GM06990 (cell line): ENCODE results near the gene PRKCH.

ENCODE experiments used
- DNase-seq: peaks from one replicate; pipeline ENCODE4 v3.0.0-alpha.2; 2011; ENCODE audit not compliant: insufficient read length; ENCODE audit errors: extremely low read depth
- H3K27me3 ChIP-seq: replicated peaks from 2 replicates; pipeline ENCODE4 v1.6.0; 2011; ENCODE audit warnings: low read length; ENCODE audit not compliant: control insufficient read depth, insufficient read depth
- H3K36me3 ChIP-seq: 2 replicates; pipeline ENCODE4 v1.5.1; 2011; ENCODE audit warnings: low read length; ENCODE audit not compliant: control insufficient read depth, insufficient read depth
- H3K4me3 ChIP-seq: replicated peaks from 2 replicates; pipeline ENCODE4 v1.5.1; 2011; ENCODE audit warnings: low read depth, mild to moderate bottlenecking, control low read depth, low read length
- TF ChIP-seq, protein P1 (sequence below): IDR thresholded peaks from 2 replicates; pipeline ENCODE4 v1.5.1; 2011; ENCODE audit warnings: low read length, control low read depth, mild to moderate bottlenecking, inconsistent platforms; ENCODE audit not compliant: insufficient read depth, poor library complexity, severe bottlenecking

Gene PRKCH

DNA sequence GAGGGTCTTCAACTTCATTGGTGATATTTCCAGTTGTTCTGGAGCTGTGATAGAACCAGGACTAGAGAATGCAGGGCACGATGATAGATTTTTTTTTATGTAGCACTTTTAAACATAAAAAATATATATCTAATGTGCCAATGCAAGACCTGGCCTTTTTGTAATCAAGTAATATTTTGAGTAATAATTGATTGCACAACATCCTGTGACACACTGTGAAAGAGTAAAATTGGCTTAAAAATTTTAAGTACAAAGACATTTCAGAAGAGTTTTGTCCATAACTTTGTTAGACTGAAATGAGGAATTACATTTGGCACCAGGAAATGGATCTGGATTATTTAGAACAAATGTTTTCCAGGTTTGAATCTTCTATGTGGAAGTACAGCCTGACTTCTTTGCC, 22.1 kb downstream of the PRKCH start:
- Histone ChIP-seq H3K36me3 (no peaks in the 10 kb centered on the region), H3K27me3 (no peaks in the 10 kb centered on the region; the same call in 1 of the 2 replicates), H3K4me3 (no peak overlapping the region)
- TF ChIP-seq, protein P1, sequence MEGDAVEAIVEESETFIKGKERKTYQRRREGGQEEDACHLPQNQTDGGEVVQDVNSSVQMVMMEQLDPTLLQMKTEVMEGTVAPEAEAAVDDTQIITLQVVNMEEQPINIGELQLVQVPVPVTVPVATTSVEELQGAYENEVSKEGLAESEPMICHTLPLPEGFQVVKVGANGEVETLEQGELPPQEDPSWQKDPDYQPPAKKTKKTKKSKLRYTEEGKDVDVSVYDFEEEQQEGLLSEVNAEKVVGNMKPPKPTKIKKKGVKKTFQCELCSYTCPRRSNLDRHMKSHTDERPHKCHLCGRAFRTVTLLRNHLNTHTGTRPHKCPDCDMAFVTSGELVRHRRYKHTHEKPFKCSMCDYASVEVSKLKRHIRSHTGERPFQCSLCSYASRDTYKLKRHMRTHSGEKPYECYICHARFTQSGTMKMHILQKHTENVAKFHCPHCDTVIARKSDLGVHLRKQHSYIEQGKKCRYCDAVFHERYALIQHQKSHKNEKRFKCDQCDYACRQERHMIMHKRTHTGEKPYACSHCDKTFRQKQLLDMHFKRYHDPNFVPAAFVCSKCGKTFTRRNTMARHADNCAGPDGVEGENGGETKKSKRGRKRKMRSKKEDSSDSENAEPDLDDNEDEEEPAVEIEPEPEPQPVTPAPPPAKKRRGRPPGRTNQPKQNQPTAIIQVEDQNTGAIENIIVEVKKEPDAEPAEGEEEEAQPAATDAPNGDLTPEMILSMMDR, result no peak
- DNase-seq, result no peak

DNA sequence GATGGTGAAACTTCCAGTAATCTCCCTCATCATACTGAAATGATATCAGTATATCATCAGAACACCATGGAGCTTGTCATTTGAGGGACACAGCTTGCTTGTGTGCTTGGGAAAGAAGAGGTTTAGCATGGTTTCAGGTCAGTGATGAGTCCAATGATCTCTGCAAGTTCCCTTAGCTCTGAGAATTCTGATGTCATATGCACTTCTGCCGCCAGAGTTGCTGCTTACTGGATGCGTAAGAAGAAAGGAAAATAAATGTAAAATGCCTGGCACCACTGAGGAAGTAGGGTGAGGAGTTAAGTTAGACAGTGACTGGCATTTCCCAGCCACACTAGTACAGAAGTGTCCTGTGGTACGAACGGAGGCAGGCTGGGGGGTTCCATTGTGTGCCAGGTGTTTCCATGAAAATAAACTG, 22.6 kb downstream of the PRKCH start:
- Histone ChIP-seq H3K4me3 (no peak overlapping the region), H3K36me3 (no peaks in the 10 kb centered on the region), H3K27me3 (no peaks in the 10 kb centered on the region; the same call in 1 of the 2 replicates)
- DNase-seq, result no peak
- TF ChIP-seq, protein P1, result no peak

DNA sequence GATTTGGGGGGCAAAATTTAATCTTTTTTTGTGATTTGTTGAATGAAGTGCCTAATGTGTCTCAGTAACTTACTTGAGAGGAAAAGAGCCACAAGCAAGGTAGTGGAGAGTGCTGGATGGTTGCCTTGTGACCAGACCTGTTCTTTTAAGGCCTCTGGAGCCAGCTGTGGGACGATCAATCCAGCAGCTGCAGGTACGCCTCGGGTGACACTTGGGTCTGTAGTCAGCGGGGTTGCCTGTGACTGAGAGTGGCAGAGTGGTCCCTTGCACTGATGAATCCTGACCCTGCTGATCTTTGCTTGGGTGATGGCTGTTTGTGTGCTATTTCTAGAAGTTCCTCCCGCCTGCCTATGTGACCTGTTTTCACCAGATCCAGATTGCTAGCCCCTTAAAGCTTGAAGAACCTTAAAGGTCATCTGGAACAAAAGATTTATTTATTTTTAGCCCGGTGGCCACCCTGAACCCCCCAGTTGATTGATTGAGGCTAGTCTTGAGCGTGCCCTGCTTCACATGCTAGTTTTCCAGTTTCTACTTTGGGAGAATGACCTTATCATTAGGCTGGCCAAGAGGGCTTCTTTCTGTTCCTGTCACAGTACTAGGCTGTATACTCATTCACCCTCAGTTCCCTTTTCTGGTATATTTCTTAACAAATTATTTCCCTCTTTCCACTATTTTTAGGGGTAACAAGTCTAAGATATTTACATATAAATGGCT, 23.2 kb downstream of the PRKCH start:
- H3K27me3 ChIP-seq, result no peaks in the 10 kb centered on the region; the same call in 1 of the 2 replicates
- H3K36me3 ChIP-seq, result no peaks in the 10 kb centered on the region
- H3K4me3 ChIP-seq, result no peak overlapping the region
- TF ChIP-seq, protein P1, result no peak
- DNase-seq, result no peak

DNA sequence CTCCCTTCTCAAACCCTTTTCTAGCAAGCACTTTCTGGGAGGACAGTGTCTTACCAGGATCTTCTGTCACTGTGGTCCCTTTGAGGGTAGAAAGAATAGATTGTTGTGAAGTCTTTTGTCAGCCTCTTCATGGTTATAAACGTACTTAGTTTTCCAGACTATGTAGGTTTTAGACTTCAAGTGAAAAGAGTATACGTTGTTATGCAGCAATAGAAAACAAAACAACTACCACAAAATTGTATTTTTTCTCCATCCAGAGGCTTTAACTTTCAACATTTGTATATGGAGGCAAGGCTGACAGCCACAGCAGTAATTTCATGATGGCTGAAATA, 23.7 kb downstream of the PRKCH start:
- TF ChIP-seq, protein P1, result no peak
- no peak for DNase-seq

DNA sequence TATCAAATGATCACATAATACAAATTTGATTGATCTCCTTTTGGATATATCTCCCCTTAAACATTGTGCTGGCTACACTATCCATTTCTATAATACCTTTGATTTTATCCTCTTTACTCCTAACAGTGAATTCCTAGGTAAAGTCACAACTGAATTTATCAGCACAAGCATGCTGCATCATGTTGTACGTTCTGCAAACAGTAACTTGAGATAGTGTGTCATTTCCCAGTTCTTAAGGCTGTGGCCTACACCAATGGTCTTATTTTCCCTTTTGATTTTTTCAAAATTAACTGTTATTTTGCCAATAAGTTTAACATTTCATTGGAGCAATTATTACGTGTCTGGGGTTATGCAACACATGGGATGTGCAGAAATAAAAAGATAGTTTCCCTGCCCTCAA, 24.8 kb downstream of the PRKCH start:
- Histone ChIP-seq H3K36me3 (no peaks in the 10 kb centered on the region), H3K4me3 (no peak overlapping the region), H3K27me3 (no peaks in the 10 kb centered on the region; the same call in 1 of the 2 replicates)
- no peak for DNase-seq
- TF ChIP-seq, protein P1, result no peak

More for the DNA sequence above, 23.7 kb downstream of the PRKCH start:
- Histone ChIP-seq H3K36me3 (no peaks in the 10 kb centered on the region), H3K4me3 (no peak overlapping the region), H3K27me3 (no peaks in the 10 kb centered on the region; the same call in 1 of the 2 replicates)

DNA sequence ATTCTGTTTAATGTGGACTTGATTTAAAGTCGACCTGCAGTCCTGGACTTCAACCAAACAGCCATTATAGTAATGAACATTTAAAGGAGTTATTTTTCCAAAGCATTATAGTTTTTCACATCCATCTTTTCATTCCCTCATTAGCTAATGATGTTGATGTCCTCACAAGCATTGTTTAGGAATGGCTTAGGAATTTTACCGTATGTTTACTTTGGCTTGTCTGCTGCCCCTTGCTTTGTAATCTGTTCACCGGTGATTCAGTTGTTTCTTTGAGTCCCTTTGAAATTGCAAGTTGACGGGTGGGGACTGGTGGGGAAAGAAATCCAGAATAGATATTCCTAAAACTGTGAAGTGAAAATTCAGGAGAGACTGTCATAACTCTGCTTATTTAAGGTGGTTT, 25.4 kb downstream of the PRKCH start:
- Histone ChIP-seq H3K27me3 (no peaks in the 10 kb centered on the region), H3K4me3 (no peak overlapping the region), H3K36me3 (no peaks in the 10 kb centered on the region)
- no peak for DNase-seq
- TF ChIP-seq, protein P1, result no peak
